ENCODE results near the gene ZMIZ1.

ZMIZ1 gene

DNA sequence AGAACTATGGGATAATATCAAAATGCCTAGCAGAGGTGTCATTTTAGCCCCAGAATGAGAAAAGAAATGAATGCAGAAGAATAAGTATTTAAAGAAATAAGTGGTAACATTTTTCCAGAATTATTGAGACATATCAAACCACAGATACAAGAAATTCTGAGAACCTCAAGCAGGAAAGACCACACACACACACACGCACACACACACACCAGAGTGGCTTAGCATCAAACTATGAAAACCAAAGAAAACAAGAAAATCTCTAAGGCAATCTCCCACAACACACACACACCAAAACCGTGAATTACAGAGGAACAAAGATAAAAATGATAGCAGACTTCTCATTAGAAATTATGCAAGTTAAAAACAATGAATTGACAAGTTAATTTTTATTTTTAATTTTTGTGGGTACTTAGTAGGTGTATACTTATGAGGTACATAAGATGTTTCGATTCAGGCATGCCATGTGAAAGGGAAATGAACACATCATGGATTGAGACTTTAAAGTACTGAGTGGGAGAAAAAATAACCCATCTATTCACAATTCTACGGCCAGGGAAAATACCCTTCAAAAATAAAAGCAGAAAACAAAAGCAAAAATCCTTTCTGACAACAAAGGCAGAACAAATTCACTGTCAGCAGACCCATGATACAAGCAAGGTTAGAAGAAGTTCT lies 293.1 kb downstream of the ZMIZ1 start:
- Histone ChIP-seq H3K4me1 (ENCODE audit: control extremely low read depth in 1 of 4, control insufficient read depth in 4 of 4, insufficient read depth in 4 of 4, low read length in 3 of 4) (peaks cover 0 to 9% (median 4%) of the 10 kb centered on the region in 4 experiments), H3K4me3 (ENCODE audit: control insufficient read depth in 1 of 7, extremely low read depth in 1 of 7, insufficient read depth in 4 of 7, low read depth in 2 of 7, low read length in 6 of 7) (peak overlapping the region in 1 of 7 experiments; percentile 36), H3K27ac (ENCODE audit: insufficient read depth in 1 of 2, low read depth in 1 of 2, low read length in 2 of 2, poor library complexity in 1 of 2, severe bottlenecking in 2 of 2) (no peak overlapping the region), H3K9me3 (ENCODE audit: control extremely low read depth in 1 of 5, control insufficient read depth in 4 of 5, insufficient read depth in 2 of 5, low read depth in 1 of 5, low read length in 4 of 5) (no peaks in the 10 kb centered on the region), H3K27me3 (replicated peaks in 2 of 5; ENCODE audit: control insufficient read depth in 4 of 5, insufficient read depth in 5 of 5, low read length in 4 of 5) (no peaks in the 10 kb centered on the region), H3K36me3 (ENCODE audit: control insufficient read depth in 4 of 4, insufficient read depth in 4 of 4, low read length in 3 of 4) (peaks cover 0 to 5% (median 0%) of the 10 kb centered on the region in 4 experiments)
- DNase-seq = peak in 2 of 3 donors; percentile 58 to 68
- CTCF ChIA-PET = interaction anchor here (1.1 to 3.2 kb wide), 2 partner anchors 11 to 12 kb away, joined by 3 to 14 read pairs; no protein-coding TSS in a partner anchor
- POLR2A ChIA-PET = no interaction called here
- WGBS (ENCODE audit: insufficient coverage) = no CpG with 5 or more reads among the region's 4 CpGs

All from common myeloid progenitor, CD34-positive (primary cell).